Stimulated activated CD4-positive, alpha-beta T cell treated with anti-CD3 and anti-CD28 coated beads, Interleukin-4, amount 100 ng/mL, for 24 hours (primary cell): ENCODE data around the gene SEMA5B.

Source experiments
- DNase-seq: peaks from one replicate; pipeline ENCODE4 v3.0.0-alpha.2; 2020

SEMA5B gene

GRCh38 chr3:123024056-123024455 is 3.5 kb downstream of the SEMA5B start:
- DNase-seq: no peak

GRCh38 chr3:123021996-123022510 is 5.5 kb downstream of the SEMA5B start:
- DNase-seq: no peak

- no peak for DNase-seq
These were observed 6.2 kb downstream of the SEMA5B start for GRCh38 chr3:123021388-123021787.

- no peak for DNase-seq
These were observed 6.9 kb downstream of the SEMA5B start for GRCh38 chr3:123020709-123021108.

GRCh38 chr3:123019591-123019990 is 8.0 kb downstream of the SEMA5B start:
- no peak for DNase-seq

- DNase-seq: no peak
These were observed 8.4 kb downstream of the SEMA5B start for GRCh38 chr3:123019161-123019560.

GRCh38 chr3:123018683-123019082 is 8.9 kb downstream of the SEMA5B start:
- no peak for DNase-seq

- no peak for DNase-seq
These were observed 12.0 kb downstream of the SEMA5B start for GRCh38 chr3:123015596-123015995.

- DNase-seq: no peak
These were observed 13.7 kb downstream of the SEMA5B start for GRCh38 chr3:123013876-123014275.

GRCh38 chr3:123012652-123013051 is 14.9 kb downstream of the SEMA5B start:
- no peak for DNase-seq

- DNase-seq: no peak
These were observed 16.1 kb downstream of the SEMA5B start for GRCh38 chr3:123011447-123011846.

GRCh38 chr3:123008840-123009239 is 18.7 kb downstream of the SEMA5B start:
- DNase-seq: no peak

- DNase-seq: no peak
These were observed 21.0 kb downstream of the SEMA5B start for GRCh38 chr3:123006609-123007008.

GRCh38 chr3:123005291-123005690 is 22.3 kb downstream of the SEMA5B start:
- no peak for DNase-seq

GRCh38 chr3:123004201-123004918 is 23.2 kb downstream of the SEMA5B start:
- no peak for DNase-seq

- no peak for DNase-seq
These were observed 24.6 kb downstream of the SEMA5B start for GRCh38 chr3:123002749-123003497.

GRCh38 chr3:123002100-123002748 is 25.3 kb downstream of the SEMA5B start:
- DNase-seq: no peak

- no peak for DNase-seq
These were observed 28.7 kb downstream of the SEMA5B start for GRCh38 chr3:122998856-122999255.

GRCh38 chr3:122998206-122998605 is 29.4 kb downstream of the SEMA5B start:
- no peak for DNase-seq

- no peak for DNase-seq
These were observed 31.5 kb downstream of the SEMA5B start for GRCh38 chr3:122996038-122996580.

GRCh38 chr3:122994954-122995353 is 32.6 kb downstream of the SEMA5B start:
- DNase-seq: no peak

GRCh38 chr3:122993124-122993978 is 34.2 kb downstream of the SEMA5B start:
- no peak for DNase-seq
